Jurkat, Clone E6-1 (cell line): ENCODE results near the gene BICDL2.

Source experiments
- DNase-seq: peaks from one replicate; pipeline ENCODE4 v3.0.0-alpha.2; 2011; ENCODE audit warnings: low read depth, low spot score
- H3K4me3 ChIP-seq: 2 replicates; pipeline ENCODE4 v1.5.1; 2011; ENCODE audit warnings: mild to moderate bottlenecking, low read length, control low read depth, moderate library complexity

The BICDL2 gene

DNA sequence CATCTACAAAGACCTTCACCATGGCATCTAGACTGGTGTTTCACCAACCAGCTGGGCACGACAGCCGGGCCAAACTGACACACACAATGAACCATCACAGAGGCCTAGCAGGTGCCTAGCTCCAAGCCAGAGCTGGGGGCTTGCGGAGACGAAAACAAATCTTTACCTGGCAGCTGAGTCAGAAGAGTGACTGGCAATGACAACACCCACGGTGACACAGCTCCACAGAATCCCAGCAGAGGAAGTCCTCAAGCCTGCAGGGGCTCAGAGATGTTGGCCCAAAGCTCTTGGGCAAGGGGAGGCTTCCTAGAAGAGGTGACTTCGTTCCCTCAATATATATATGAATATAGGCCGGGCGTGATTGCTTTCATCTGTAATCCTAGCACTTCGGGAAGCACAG lies 14.8 kb upstream of the BICDL2 start:
- no peak overlapping the region for H3K4me3 ChIP-seq
- DNase-seq = no peak

DNA sequence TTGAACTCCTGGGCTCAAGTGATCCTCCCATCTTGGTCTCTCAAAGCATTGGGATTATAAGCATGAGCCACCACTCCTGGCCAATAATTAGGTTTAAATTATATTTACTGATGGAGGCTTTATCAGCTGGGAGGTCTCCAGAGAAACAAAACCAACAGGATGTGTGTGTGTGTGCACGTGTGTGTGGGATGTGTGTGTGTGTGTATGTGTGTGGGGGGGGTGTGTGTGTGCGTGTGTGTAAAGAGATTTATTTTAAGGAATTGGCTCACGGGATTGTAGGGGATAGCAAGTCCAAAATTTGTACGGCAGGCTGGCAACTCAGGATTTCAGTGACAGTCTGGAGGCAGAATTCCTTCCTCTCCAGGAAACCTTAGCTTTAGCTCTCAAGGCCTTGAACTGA lies 14.3 kb upstream of the BICDL2 start:
- no peak for DNase-seq
- H3K4me3 ChIP-seq = no peak overlapping the region

DNA sequence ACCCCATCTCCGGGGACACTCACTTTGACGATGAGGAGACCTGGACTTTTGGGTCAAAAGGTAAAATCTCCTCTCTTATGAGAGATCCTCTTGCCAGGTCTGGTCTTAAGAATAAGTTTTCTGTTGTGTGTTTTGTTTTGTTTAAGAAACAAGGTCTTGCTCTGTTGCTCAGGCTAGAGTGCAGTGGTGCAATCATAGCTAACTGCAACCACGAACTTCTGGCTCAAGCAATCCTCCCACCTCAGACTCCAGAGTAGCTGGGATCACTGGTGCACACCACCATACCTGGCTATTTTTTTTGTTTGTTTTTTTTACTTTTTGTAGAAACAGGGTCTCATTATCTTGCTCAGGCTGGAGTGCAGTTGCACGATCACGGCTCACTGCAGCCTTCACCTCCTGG lies 13.7 kb upstream of the BICDL2 start:
- no peak for DNase-seq

DNA sequence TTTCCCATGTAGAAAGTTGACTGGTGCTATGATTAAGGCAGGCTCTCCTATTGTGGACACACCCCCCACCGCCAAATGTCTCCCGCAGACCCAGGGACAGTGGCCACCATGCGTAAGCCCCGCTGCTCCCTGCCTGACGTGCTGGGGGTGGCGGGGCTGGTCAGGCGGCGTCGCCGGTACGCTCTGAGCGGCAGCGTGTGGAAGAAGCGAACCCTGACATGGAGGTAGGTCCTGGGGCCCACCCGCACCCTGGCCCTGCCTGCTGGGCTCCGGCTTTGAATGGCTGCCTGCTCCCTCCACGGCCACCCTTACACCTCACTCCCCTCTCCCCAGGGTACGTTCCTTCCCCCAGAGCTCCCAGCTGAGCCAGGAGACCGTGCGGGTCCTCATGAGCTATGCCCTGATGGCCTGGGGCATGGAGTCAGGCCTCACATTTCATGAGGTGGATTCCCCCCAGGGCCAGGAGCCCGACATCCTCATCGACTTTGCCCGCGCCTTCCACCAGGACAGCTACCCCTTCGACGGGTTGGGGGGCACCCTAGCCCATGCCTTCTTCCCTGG lies 13.3 kb upstream of the BICDL2 start:
- no peak overlapping the region for H3K4me3 ChIP-seq
- no peak for DNase-seq

More for the DNA sequence above, 13.7 kb upstream of the BICDL2 start:
- no peak overlapping the region for H3K4me3 ChIP-seq

DNA sequence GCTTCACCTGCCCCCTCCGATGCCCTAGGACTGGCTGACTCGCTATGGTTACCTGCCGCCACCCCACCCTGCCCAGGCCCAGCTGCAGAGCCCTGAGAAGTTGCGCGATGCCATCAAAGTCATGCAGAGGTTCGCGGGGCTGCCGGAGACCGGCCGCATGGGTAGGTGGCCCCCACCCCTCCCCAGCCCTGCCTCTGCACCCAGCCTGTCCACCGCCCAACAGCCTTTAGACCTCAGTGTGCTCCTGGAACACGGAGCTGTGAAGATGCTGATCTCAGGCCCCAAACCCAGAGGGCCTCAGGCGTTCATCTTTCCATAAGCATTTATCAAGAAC lies 10.6 kb upstream of the BICDL2 start:
- H3K4me3 ChIP-seq = no peak overlapping the region

DNA sequence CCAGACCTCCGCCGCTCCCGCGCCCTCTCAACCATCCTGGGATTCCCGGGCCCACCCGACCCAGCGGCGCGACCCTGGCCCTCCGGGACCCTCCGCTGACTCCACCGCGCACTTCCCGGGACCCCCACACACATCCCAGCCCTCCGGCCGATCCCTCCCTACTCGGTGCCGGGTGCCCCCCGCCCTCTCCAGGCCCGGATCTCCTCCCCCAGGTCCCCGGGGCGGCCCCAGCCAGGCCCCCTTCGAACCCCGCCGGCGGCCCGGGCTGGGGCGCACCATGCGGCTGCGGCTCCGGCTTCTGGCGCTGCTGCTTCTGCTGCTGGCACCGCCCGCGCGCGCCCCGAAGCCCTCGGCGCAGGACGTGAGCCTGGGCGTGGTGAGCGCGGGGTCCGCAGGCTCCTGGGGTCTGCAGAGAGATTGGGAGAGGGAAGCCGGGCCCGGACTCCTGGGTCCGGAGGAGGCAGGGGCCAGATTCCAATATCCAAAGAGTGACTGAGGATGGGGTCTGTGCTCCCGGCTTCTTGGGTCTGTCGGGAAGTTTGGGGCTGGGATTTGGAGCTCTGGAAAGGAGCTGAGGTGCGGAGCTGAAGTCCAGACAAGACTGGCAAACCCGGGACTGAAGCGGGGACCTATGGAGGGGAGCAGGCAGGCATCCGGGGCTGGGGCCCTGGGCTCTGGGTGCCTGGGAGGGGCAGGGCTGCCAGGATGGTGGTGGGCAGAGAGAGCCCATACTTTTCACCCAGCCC lies 10.1 kb upstream of the BICDL2 start:
- DNase-seq = no peak
- H3K4me3 ChIP-seq = no peak overlapping the region

More for the DNA sequence above, 10.6 kb upstream of the BICDL2 start:
- DNase-seq = no peak

DNA sequence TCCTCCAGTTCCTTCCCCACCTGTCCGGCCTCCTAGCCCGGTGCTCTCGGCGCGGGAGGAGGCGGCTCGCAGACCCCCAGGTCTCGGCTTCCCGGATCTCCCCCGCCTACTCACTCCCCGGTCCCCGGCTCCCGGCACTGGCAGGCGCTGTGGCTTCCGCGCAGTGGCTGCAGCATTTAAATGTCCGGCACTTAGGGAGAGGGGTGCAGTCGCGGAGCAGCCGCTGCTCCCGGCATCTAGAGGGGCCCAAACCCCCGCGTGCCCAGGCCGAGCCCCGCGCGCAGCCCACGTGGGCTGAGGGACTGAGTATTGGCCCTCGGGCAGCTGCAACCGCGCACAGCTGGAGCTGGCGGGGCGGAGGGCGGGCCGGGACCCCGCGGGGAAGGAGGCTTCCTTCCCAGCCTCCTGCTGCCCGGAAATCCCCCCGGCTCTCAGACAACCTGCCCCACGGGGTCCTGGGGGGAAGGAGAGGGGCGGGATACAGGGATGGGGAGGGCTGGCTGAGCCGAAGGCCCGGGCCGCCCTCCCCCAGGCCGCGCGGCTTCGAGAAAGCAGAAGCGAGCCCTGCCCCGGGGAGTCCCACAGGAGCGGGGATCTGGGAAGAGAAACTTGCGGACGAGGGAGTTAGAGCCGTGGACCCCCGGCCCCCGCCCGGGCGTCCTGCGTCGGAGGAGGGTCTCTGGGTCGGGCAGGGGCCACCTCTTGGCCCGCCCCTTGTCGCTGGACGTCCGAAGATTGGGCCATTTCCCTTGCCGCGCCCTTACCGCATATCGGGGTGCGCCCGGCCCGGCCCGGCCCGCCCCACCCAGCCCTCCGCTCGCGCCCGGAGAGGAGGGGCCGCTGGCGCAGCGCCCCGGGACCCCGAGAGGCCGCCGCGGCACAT lies 9.3 kb upstream of the BICDL2 start, which contains the start of gene MMP25:
Gene MMP25, plus strand, starts transcription at position 804 of the 883 bp plus-strand sequence. CDS start 357 bp downstream, outside the sequence.
- no peak for DNase-seq

DNA sequence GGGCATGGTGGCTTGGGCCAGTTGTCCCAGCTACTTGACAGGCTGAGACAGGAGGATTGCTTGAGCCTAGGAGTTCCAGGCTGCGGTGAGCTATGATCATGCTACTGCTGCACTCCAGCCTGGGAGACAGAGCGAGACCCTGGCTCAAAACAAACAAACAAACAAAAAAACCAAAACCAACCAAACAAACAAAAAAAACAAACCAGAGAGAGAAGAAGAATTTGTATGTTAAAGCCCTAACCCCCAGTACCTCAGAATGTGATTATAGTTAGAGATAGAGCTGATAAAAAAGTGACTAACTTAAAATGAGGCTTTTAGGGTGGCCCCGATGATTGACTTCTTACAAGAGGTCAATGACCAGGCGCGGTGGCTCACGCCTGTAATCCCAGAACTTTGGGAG lies 8.0 kb upstream of the BICDL2 start:
- H3K4me3 ChIP-seq = no peak overlapping the region
- DNase-seq = no peak

More for the DNA sequence above, 9.3 kb upstream of the BICDL2 start, which contains the start of gene MMP25:
- peak within 1 kb of the TSS; percentile 50 for H3K4me3 ChIP-seq

DNA sequence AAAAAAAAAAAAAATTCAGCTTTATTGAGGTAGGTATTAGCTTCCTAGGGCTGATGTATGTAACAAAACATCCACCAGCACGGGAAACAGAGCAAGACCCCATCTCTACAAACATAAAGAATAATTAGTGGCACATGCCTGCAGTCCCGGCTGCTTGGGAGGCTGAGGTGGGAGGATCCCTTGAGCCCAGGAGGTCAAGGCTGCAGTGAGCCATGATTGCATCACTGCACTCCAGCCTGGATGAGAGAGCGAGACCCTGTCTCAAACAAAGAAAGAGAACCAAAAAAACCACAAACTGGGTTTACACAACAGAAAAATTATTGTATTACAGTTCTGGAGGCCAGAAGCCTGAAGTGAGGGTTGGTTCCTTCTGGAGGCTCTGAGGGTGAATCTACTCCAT lies 5.6 kb upstream of the BICDL2 start:
- DNase-seq = no peak

DNA sequence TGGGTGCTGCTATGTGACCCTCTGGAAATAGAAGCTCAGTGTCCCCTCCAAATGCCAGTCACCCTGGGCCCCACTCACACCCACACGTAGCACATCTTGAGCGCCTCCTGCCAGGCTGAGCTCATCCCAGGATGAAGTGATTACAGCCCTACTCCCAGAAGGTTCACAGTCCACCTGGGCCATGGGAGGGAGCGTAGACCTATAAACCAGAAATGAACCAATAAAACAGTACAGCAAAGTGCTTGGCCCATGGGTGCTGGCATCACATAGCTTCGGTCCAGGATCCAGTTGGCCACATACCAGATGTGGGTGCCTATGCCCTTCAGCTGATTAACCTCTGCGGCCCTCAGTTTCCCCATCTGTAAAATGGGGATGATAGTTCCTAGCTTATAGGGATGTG lies 2.2 kb upstream of the BICDL2 start:
- no peak for DNase-seq
- no peak overlapping the region for H3K4me3 ChIP-seq

More for the DNA sequence above, 5.6 kb upstream of the BICDL2 start:
- no peak overlapping the region for H3K4me3 ChIP-seq

DNA sequence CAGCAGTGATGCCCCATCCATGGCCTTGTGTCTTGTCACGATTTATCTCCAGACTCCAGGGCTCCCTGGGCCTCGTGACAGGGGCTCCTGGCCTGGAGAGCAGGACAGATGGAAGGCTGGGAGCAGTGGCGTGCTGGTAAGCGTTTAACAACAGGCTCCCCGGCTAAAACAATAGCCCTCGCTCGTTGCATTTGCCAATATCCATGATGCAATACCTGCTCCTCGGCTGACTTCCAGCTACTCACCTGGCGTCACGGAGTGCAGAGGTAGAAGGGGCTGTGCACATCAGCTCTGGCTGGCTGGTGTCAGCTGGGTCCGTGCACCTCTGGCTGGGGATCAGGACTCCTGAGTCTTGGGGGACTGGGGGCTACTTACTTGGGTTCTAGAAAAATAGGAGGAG lies 1.5 kb upstream of the BICDL2 start:
- no peak for DNase-seq
- H3K4me3 ChIP-seq = no peak overlapping the region

DNA sequence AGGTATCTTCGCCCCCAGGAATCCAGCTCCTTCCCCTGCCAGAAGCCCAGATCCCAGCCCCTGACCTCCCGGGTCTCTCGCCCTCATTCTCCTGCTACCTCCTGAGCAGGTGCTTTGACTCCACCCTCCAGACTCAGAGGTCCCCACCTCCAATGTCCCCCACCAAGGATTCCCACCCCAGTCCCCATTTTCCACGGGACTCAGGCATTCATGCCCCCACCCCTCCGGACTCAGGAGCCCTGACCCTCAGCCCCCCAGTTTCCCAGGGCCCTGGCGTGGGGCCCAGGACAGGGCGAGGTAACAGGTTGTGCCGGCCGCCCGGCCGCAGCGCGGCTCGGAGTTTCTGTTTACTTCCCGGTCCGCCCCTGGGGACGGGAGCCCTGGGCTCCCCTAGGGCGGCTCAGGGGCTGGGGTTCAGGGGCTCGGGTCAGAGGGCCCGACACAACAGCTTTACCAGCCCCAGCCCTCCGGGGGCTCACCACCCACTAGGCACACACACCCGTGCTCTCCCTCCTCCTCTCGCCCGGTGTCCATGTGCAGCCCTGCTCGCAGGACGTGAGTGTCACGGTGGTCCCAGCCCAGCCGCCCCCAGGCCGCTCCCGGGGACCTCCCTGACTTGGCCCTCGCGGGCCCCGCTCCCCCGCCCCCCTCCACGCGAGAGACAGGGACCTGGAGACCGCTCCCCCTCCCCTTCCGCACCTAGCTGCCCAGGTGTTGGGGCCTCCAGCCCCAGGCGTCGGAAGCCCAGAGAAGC lies 595 bp downstream of the BICDL2 start:
- H3K4me3 ChIP-seq = no peak overlapping the region
- no peak for DNase-seq

DNA sequence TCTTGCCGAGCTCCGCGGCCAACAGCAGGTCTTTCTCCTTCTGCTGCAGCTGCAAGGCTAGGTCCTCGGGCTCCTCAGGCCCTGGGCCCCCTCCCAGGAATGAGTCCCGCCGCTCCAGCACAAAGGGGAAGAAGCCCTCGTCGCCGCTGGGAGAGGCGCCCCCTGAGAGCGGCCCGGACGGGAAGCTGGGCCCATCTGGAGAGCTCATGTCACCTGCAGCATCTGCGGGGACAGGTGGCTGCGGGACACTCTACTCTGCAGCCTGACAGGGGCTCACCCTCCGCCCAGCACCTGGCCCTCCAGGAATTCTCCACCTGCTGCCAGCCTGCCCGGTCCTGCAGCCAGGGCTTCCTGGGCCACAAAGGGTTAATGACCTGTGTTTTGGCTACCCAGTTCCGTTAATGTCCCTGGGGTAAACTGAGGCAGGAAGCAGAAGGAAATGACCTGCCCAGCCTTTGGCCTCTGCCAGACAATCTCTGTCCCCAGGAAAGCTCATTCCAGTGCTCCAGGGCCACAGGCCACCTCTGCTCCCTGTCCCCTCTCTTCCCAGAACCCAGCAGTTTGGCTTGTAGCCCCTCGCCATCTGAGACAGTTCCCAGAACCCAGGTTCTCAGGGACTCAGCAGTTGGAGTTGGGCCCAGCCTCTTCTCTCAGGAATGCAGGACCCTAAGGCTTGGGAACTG lies 1.3 kb downstream of the BICDL2 start:
- H3K4me3 ChIP-seq = no peak overlapping the region
- no peak for DNase-seq

DNA sequence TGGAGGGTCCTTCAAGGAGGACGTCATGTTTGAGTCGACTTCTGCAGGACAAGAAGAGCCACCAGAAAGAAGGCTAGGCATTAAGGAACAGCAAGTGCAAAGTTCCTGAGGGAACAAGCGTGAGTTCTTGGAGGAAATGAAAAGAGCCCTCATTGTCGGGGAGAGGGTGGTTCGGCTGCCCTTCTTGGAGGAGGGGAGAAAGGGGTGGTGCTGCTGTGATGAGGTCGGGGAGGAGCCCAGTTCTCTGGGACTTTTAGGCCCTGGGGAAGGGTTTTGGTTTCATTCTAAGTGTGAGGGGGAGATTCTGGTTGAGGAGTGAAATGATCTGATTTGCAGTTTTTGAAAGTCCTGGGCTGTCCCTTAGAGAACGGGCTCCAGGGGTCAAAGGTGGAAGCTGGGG lies 4.1 kb downstream of the BICDL2 start:
- no peak overlapping the region for H3K4me3 ChIP-seq
- no peak for DNase-seq

DNA sequence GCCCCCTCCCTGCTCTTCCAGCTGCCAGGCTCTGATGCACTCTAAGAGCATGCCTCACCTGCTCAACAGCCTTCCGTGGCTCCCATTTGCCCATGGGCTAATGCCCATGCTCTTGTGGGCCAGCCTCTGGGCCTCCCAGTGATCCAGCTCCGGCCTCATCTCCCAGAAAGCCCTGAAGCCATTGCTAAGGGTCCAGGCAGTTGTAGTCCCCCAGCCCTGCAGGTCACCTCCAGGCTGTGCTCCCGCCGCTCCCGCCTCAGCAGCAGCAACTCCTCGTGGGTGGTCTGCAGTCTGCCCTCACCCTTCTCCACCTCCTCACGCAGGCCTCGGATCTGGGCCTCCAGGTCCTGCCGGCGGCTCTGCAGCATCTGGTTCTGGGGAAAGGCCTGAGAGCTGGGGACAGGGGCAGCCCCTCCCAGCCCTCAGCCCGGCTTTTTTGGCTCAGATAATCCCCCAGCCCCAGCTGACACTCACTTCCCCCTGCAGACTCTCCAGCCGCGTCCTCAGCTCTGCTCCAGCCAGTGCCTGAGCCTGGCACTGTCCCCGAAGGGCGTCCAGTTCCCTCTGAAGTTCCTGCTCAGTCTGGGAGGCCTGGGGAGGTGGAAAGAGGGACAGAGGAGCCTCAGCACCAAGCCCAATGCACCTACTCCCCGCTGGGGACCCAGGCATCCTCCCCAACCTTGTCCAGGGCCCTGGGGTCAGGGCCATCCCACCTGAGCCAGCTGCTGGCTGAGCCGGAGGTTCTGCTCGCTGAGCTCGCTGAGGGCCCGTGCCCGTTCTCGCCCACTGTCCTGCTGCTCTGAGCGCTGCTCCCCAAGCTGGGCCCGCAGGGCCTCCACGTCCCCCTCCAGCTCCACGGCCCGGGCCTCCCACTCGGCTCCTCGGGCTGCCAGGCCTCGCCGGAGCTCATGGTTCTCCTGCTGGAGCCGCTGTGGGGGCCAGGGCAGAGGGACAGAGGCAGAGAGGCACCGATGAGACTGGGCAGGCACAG lies 6.2 kb downstream of the BICDL2 start:
- no peak for DNase-seq
- no peak overlapping the region for H3K4me3 ChIP-seq

DNA sequence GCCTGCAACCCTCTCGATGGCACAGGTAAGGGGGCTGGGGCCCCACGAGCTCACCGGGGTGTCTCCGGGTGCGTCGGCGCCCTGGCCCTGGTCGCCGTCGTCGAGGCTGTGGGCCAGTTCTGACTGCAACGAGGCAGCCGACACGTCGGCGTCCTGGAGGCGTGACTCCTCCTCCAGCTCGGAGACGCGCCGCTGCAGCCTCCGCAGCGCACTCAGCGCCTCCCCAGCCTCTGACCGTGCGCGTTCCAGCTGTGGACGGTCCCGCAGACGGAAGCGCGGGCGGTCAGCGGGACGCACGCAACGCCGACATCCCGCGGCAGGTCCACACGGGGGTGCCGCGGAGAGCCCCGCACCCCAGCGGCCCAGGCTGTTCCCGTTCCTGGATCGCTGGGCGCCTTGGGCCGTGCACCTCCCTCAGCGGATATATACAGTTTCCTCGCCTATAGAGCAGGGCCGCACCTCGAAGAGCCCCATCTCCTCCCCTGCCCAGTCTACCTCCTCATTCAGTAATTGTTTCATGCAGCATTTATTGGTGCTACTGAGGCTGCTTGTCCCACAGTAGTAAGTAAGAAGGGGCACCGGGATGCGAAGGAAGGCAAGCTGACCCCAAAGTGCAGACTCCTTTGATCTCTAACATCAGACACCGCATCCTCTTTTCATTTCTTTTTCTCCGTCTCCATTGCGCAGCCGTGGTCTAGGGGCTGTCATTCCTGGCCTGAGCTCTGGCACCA lies 7.1 kb downstream of the BICDL2 start:
- no peak overlapping the region for H3K4me3 ChIP-seq
- DNase-seq = no peak

DNA sequence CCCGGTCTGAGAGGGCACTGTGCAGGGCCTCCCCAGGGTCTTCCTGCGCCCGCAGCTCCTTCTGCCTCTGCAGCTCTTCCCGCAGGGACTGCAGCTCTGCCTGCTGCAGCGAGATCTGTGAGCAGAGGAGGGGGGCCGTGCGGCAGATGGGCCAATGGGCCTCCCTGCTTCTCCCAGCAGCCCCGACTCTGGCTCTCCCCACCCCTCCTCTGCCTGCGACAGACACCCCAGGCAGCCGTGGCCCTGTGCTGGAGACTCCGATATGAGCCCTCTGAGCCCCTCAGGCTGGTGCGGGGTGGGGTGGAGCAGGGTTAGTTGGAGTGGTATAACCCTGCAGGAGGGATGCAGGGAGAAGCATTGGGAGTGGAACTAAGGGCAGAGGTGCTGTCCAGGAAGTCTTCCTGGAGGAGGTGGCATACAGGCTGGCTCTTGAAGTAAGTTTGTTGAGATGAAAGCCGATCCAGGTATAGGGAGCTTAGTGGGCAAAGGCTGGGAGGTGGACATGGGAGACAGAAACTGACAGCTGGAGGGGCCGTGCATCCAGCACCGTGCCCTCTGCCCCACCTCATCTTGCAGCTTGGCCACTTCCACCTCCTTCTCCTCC lies 7.9 kb downstream of the BICDL2 start:
- H3K4me3 ChIP-seq = no peak overlapping the region
- no peak for DNase-seq
